NCI-H774 (cell line): ENCODE data around the gene HSP90AA1.
"Not testable (repeated sequence)": the region's sequence is repeated elsewhere in the genome, so short reads cannot be mapped to it uniquely, and the experiment has no call there.

Experiments
- DNase-seq: peaks from one replicate; lab custom pipeline; 2025; lab: John Stamatoyannopoulos, UW

Gene HSP90AA1

DNA sequence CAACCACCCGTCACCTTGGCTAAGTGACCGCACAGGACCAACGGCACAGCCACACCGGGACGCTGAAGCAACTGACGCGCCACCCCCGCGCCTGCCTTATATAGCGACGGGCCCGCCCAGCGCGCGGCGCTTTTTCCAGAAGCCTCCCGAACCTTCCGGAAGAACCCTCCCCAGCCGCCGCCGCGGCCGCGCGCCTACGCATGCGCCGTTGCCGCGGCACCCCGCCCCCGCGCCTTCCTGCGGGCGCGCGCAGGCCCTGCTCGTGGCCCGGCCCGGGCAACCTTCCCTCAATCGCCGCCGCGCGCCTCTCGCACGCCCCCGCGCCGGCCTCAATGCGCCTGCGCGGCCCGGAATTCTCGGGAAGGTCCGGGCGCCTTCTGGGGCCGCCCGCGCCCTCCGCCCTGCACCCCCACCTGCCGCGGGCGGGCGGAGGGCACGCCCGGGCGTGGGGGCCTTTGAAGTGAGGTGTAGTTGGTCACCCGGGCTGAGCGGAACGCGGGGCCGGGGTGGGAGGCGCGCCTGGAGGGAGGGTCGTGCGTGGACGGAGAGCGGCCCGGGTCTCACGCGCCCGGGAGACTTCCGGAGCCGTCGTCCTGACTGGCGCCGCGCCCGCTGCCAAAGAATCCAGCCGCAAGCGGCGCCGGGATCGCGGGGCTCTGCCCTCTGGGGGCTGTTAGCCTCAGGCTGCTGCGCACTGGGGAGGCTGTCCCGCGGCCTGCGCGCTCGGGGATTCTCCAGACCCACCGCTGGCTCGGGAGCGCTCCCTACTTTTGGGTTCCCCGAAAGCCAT, at the start of gene HSP90AA1:
Gene HSP90AA1 (minus strand): TSS at position 73 of the 790 bp plus-strand sequence. CDS start 666 bp downstream, outside the sequence.
- peak; percentile 96 for DNase-seq

DNA sequence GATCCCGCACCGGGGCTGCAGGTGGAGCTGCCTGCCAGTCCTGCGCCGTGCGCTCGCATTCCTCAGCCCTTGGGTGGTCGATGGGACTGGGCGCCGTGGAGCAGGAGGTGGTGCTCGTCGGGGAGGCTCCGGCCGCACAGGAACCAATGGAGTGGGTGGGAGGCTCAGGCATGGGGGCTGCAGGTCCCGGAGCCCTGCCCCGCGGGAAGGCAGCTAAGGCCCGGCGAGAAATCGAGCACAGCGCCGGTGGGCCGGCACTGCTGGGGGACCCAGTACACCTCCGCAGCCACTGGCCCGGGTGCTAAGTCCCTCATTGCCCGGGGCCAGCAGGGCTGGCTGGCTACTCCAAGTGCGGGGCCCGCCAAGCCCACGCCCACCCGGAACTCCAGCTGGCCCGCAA, 48.6 kb upstream of the HSP90AA1 start:
- not testable (repeated sequence) for DNase-seq

DNA sequence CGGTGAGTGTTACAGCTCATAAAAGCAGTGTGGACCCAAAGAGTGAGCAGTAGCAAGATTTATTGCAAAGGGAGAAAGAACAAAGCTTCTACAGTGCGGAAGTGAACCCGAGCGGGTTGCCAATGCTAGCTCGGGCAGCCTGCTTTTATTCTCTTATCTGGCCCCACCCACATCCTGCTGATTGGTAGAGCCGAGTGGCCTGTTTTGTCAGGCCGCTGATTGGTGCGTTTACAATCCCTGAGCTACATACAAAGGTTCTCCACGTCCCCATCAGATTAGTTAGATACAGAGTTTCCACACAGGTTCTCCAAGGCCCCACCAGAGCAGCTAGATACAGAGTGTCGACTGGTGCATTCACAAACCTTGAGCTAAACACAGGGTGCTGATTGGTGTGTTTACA, 47.9 kb upstream of the HSP90AA1 start:
- DNase-seq, result not testable (repeated sequence)

DNA sequence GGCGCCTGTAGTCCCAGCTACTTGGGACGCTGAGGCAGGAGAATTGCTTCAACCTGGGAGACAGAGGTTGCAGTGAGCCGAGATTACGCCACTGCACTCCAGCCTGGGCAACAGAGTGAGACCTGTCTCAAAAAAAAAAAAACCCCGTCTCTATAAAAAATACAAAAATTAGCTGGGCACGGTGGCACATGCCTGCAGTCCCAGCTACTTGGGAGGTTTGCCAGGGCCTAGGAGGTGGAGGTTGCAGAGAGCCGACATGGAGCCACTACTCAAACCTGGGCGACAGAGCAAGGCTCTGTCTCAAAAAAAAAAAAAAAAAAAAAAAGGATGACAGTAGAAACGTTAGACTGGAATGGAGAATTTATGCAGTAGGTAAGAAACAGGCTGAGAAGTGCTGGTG, 47.2 kb upstream of the HSP90AA1 start:
- DNase-seq, result not testable (repeated sequence)

DNA sequence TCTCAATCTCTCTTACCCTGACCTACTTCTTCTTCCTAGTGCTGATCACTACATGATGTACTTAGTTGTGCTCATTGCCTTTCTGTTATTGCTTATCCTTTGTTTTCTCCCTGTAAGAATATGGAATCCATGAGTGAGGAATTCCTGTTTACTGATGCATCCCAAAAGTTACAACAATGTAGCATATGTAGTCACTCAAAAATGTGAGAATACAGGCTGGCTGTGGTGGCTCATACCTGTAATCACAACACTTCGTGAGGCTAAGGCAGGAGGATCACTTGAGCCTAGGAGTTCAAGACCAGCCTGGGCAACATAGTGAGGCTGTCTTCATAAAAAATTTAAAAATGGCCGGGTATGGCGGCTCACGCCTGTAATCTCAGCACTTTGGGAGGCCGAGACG, 44.9 kb upstream of the HSP90AA1 start:
- no peak for DNase-seq

DNA sequence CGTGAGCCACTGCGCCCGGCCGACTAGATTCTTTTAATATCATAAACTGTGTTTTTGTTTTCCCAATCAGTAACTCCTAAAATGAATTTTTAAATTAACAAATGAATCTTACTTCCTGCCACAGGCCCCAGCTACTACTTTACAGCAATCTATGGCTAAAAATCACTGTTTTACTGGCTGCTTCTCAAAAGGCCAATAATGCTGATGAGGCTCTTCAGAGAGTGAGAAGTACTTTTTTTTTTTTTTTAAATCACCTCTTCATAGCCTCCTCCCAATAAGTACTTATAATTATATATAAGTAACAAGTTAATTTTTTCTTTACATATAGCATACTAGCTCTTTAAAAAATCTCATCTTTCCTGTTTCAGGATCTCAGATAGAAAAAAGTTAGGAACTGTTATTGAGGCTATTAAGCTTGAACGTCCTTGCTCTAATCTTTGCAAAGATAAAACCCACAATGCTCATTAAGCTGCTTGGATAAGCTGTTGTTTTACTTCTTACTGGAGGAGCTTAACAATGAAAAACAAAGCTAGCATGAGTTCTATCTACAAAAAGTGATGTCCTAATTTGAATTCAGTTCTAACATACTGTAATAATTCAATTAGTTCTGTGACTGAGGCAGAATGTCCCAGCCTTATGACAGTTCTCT, 40.1 kb upstream of the HSP90AA1 start:
- DNase-seq, result no peak

DNA sequence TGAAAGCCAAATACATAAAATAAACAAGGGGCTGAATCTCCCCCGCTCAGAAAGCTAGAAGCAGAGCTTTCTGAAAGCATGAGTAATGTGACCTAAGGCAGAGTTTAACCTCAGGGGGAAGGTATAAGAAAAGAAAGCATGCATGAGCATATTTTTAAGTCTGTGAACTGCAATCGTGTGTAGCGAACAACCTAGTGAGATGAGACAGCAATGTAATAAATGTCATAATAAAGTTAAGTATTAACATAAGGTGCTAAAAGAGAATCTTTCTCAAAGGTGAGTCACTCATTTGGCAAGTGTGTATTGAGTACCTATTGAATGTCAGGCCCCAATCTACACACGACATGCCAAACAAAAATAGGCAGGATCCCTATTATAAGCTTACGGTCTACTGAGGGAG, 38.7 kb upstream of the HSP90AA1 start:
- no peak for DNase-seq

DNA sequence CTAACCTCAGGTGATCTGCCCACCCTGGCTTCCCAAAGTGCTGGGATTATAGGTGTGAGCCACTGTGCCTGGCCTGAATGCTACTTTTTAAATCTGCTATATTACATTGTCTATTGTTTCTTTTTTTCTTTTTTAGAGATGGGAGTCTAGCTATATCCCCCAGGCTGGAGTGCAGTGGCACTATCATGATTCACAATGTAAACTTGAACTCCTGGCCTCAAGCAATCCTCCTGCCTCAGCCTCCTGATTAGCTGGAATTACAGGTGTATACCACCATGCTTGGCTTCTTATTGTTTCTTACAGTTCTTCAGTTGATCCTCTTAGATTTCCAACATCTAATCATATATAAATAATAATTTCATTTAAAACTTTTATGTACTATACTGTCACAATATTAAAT, 37.6 kb upstream of the HSP90AA1 start:
- DNase-seq, result no peak

DNA sequence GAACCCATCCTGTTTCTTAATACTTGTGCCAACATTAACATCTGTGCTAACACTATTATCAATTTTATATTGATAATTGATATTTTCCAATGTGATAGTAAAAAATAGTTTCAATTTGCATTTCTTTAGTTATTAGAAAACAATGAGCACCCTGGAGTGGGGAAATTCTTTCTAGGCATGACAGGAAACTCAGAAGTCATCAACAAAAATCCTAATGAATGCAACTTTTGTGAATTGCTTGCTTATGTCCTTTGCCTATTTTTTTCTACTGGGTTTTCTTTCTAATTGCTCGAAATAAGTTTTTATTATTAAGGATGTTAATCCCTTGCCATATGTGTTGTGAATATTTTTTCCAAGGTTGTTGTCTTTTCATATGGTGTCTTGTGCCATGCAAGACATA, 34.7 kb upstream of the HSP90AA1 start:
- DNase-seq, result no peak

DNA sequence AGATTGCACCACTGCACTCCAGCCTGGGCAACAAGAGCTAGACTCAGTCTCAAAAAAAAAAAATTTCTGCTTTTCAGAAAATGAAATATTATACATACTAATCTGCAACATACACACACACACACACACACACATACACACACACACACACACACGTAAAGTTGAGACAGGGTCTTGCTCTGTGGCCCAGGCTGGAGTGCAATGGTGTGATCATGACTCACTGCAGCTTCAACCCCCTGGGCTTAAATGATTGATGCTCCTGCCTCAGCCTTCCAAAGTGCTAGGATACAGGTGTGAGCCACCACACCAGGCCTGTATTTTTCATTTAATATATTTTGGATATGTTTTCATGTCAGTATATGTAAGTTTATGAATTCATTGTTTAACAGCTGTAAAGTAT, 34.0 kb upstream of the HSP90AA1 start:
- no peak for DNase-seq

DNA sequence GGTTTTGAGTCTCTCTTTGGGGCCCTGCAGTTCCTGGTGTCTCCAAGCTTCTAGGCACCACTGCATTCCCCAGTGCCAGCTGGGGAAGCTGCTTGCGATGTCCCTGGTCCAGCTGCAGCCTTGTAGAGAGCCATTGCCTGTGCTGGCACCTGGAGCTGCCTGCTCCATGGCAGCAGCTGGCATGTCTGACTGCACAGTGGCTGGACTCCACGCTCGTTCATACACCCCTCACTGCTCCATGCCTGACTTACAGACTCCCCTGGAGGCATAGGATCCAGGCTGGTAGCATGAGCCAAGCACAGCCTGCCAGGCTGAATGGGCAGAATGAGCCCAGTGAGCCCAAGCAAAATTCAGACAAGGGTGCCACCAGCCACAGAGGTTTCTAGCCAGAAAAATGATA, 31.0 kb upstream of the HSP90AA1 start:
- DNase-seq, result no peak

DNA sequence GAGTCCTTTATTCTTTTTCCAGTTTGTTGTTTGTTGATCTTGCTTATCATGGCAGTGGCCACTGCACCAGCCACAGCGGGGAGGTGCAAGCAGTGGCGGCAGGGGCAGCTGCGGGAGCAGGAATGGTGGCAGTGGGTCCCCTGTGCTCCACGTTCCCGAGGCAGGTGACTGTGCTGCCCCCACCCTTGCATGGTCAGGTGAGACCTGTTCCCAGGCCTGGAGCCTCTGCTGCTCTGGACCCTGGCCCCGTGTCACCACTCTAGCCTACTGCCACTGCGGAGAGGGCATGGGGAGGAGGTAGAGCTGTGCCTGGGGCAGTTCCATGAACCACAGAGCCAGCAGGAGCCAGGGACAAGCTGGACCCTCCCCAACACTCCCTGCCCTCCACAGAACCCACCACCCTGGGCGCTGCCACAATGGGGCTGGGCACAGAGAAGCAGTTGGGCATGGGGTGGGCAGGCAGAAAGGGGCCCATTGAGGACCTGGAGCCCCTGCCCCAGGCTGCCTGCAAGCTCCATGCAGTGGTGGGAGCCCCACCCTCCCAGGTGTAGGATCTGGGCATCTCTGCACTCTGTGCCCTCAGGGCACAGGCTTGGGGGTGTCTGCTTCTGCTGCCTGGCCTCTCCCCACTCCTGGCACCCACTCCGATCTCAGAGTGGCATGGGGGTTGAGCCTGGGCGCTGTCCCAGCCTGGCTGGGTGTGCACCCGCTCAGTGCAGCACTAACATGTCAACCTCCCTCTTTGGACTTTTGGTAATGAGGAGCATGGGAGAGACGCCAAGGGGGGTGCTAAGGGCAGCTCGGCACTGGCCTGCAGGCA, 29.7 kb upstream of the HSP90AA1 start:
- no peak for DNase-seq

DNA sequence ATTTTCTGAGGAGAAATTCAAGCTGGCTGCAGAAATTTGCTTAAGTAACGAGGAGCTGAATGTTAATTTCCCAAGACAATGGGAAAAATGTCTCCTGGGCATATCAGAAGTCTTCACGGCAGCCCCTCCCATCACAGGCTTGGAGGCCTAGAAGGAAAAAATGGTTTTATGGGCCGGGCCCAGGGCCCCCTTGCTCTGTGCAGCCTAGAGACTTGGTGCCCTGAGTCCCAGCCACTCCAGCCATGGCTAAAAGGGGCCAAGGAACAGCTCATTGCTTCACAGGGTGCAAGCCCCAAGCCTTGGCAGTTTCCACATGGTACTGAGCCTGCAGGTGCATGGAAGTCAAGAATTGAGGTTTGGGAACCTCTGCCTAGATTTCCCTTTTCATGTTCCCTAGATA, 24.3 kb upstream of the HSP90AA1 start:
- DNase-seq, result no peak

DNA sequence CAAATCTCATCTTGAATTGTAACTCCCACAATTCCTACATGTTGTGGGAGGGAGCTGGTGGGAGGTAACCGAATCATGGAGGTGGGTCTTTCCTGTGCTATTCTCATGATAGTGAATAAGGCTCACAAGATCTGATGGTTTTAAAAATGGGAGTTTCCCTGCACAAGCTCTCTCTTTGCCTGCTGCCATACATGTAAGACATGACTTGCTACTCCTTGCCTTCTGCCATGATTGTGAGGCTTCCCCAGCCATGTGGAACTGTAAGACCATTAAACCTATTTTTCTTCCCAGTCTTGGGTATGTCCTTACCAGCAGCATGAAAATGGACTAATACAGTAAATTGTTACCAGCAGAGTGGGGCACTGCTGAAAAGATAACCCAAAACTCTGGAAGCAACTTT, 22.5 kb upstream of the HSP90AA1 start:
- not testable (repeated sequence) for DNase-seq

DNA sequence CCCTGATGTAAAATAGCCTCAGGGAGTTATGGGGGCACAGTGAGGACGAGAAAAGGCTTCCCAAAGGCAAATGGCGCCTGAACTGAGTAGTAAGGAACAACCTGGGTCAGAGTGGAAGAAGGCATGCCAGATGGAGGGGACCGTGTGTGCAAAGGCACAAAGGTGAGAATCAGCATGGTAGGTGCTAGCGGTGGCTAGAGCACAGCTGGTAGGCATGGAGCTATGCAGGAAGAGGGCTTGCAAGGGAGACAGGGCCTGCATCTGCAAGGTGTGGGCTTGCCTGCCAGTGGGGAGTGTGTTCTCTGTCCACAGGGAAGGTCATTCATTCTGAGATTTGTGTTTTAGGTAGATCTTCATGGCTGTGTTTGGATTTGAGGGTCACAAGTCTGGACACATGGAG, 18.5 kb upstream of the HSP90AA1 start:
- no peak for DNase-seq

DNA sequence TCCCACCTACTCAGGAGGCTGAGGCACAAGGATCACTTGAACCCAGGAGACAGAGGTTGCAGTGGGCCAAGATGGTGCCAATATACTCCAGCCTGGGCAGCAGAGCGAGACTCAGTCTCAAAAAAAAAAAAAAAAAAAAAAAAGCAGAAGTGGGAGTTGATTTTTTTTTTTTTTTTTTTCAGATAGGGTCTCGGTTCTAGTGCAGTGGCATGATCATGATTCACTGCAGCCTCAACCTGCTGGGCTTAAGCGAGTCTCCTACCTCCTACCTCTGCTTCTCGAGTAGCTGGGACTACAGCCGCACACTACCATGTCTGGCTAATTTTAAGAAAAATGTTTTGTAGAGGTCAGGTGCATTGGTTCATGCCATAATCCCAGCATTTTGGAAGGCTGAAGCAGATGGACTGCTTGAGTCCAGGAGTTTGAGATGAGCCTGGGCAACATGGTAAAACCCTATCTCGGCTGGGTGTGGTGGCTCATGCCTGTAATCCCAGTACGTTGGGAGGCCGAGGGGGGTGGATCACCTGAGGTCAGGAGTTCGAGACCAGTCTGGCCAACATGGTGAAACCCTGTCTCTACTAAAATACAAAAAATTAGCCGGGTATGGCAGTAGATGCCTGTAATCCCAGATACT, 16.3 kb upstream of the HSP90AA1 start:
- DNase-seq, result no peak

DNA sequence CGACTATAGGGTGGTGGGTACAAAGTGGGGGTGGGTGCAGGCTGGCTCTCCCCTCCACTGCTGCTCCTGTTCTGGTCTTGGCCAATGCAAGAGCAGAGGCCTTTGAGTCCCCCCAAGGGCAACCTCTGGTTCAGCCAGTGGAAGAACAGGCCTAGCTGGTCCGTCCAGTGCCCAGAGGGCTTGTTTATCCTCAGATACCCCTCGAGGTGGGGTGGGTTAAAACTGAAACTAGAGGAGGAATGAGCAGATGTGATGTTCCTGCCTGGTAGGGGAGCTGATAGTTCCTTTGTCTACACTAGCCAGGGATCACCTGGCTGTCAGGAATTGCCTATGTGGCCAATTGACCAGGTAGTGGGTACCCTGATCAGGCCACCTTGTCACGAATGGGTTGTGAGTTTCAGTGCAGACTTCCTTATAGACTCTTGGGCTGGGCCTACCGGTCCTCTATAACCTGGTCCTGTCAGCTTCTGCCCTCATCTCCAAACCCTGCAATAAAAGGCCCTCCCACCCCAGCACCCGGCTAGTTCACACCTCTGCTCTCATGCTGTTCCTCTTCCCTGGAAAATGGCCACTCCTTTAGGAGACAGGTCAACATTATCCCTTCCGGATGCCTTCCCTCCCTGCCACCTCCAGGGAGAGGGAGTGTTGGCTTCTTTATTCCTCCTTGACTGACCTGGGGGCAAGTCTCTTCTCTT, 10.7 kb upstream of the HSP90AA1 start:
- no peak for DNase-seq

DNA sequence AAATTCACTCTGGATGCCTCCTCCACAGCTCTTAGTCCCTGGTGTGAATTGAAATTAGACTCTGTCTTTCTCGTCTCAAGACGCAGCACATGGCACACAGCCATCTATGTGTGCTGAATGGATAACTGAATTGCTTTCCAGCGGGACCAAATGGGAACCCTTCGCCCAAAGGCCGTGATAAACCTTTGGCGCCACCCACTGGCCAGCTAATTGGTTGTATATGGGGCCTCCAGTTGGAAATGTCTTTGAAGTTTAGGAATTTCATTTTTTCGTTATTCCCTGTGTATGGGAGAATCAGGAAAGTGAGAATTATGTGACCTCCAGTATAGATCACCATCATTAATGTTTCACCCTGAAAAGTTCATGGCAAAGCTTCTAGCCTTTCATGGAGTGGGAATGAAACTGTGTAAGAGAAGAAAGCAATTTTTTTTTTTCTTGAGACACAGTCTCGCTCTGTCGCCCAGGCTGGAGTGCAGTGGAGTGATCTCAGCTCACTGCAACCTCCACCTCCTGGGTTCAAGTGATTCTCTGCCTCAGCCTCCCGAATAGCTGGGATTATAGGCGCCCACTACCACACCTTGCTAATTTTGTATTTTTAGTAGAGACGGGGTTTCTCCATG, 9.8 kb upstream of the HSP90AA1 start:
- DNase-seq, result peak; percentile 62

DNA sequence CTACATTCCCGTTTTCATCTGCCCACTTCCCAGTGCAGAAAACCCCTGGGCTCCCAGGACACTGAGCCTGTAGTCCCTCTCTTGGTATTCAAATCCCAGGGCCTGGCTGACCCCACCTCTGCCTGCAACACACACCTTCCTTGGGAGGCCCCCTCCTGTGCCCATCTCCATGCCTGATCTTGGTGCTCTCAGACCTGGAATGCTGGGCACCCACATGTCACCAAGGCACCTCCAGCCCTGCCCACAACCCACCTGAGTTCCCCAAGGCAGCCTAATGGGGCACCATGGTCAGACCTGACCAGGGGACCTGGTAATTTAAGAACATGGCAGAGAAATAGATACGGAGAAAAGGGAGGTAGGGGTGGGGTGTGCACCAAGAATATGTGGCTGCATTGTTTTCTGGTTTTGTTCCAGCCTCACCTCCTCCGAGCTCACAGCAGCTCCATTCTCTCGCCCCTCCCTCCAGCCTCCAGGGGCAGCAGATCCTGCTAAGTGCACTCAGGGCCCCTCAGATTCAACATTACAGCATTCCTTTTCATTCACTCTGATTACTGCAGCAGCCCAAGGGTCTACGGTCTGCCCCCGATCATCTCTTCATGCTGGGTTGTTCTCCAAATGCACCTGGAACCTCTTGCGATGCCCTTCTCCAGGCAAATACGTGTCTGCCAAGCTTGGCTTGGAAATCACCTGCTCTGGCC, 9.2 kb upstream of the HSP90AA1 start:
- DNase-seq, result no peak

DNA sequence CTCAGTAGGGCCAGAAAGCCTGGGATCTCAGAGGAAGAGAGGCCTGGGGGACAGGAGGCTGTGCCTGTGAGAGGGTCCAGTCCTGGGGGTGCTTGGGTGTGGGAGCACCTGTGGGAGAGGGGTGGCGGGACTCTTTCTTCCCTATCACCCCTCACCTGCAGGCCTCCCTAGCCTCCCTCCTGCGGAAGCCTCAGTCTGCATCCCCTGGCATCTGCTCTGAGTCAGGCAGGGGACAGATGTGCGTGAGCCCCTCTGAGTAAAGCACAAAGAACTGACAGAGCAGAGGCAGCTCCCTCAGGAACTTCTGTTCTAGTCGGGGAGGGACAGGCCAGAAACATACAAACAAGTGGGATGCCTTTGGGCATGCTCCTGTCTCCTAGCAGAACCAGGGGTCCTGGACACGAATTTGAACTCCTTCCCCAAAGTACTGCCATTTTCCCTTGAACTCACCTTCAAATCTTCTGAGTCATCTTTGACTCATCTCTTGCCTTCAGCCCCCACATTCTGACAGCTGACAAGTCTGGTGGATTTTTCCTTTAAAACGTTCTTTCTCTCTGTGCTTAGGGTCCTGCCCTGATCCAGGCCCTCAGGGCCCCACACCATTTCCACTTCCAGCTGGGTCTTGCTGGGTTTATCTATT, 8.5 kb upstream of the HSP90AA1 start:
- DNase-seq, result no peak
